Gastrocnemius medialis (tissue), 4 donors: Measurements from ENCODE around the gene COL1A1.

Source experiments
- POLR2A ChIP-seq, 2 donors: fragments of 450-650 bp; IDR thresholded peaks; one replicate each; pipeline ENCODE4 v1.6.1; 2017; ENCODE audit warnings: antibody characterized with exemption in 2 of 2, mild to moderate bottlenecking in 2 of 2, moderate library complexity in 2 of 2
- TF ChIP-seq, protein P1 (sequence below), 5 experiments: fragments of 450-650 bp in 3 of 5; fragments of 200-600 bp in 2 of 5; sonication (generic) in 2 of 5; IDR thresholded peaks in 4 of 5; conservative IDR thresholded peaks in 1 of 5; 1 replicate in 4 of 5; 2 replicates in 1 of 5; pipeline ENCODE4 v1.5.1; 2016 to 2019; ENCODE audit warnings: antibody characterized with exemption in 5 of 5, mild to moderate bottlenecking in 3 of 5, moderate library complexity in 3 of 5

DNA sequence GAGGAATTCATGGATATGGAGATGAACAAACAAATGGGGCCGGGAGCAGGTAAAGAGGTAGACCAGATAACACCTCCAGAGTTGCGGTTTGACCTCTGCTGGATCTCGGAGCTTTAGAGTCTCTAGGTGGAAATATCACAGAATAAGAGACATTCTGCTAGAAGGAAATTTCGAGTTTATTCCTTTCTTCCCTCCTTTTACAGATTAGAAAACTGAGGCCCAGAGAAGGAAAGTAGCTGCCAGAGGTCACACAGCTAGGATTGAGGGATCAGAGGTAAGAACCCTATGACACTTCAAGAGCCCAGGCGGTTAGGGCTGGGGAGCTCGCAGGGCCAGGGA is 7.7 kb upstream of the COL1A1 start:
- TF ChIP-seq, protein P1, sequence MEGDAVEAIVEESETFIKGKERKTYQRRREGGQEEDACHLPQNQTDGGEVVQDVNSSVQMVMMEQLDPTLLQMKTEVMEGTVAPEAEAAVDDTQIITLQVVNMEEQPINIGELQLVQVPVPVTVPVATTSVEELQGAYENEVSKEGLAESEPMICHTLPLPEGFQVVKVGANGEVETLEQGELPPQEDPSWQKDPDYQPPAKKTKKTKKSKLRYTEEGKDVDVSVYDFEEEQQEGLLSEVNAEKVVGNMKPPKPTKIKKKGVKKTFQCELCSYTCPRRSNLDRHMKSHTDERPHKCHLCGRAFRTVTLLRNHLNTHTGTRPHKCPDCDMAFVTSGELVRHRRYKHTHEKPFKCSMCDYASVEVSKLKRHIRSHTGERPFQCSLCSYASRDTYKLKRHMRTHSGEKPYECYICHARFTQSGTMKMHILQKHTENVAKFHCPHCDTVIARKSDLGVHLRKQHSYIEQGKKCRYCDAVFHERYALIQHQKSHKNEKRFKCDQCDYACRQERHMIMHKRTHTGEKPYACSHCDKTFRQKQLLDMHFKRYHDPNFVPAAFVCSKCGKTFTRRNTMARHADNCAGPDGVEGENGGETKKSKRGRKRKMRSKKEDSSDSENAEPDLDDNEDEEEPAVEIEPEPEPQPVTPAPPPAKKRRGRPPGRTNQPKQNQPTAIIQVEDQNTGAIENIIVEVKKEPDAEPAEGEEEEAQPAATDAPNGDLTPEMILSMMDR (IDR thresholded peaks at IDR 0.05 in 4 of 5, conservative IDR thresholded peaks at IDR 0.05 in 1 of 5) = no peak
- no peak for TF ChIP-seq POLR2A (IDR thresholded peaks at IDR 0.05)
